Astrocyte of the cerebellum (primary cell): Measurements from ENCODE around the gene MPV17L2.
"Not testable (repeated sequence)": the region's sequence is repeated elsewhere in the genome, so short reads cannot be mapped to it uniquely, and the experiment has no call there.

Experiments
- DNase-seq: peaks from one replicate; pipeline ENCODE4 v3.0.0-alpha.2; 2011; ENCODE audit warnings: low read depth
- H3K4me3 ChIP-seq: 2 replicates; pipeline ENCODE4 v1.5.1; 2011; ENCODE audit warnings: mild to moderate bottlenecking, low read depth, low read length, moderate library complexity
- CTCF ChIP-seq: IDR thresholded peaks from 2 replicates; pipeline ENCODE4 v1.5.1; 2012; ENCODE audit warnings: low read length, low read depth, moderate library complexity, mild to moderate bottlenecking; ENCODE audit errors: missing control alignments
- in situ Hi-C: cut with HindIII; loops from 2 replicates; pipeline ENCODE4 v1.10.0; 2017; ENCODE audit warnings: low sequenced_read_pairs

MPV17L2 gene

DNA sequence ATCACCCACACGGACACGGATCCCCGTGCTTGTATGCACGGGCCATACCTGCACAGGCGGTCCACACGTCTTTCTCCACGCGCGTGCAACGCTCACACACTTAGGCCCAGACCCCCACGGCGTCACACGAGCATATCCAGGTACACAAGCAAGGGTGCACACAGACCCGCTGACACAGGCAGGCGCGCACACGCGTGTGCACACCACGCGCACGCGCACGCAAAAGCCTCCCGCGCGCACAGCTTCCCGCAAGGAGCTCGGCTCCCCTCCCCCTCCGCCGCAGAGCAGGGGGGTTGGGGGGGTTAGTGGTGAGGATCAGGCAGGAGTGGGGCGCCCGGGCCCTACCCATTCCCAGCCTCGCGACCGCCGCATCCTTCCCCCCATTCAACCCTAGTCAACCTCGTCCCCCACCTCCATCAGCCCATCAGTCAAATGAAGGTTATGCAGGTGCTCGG lies 10.4 kb downstream of the MPV17L2 start:
- no peak for DNase-seq
- TF ChIP-seq CTCF, result no peak
- in situ Hi-C loops, result no loop called here
- H3K4me3 ChIP-seq, result peak overlapping the region; percentile 71

- in situ Hi-C loops, result no loop called here
- no peak for TF ChIP-seq CTCF
- peak within 1 kb of the TSS; percentile 71 for H3K4me3 ChIP-seq
- peak; percentile 100 for DNase-seq
Measured at GRCh38 chr19:18203863-18204393, 10.9 kb downstream of the MPV17L2 start, which contains the start of gene RAB3A. Gene RAB3A, minus strand, starts transcription at chr19:18204042. Its CDS starts 1,302 bp downstream, at chr19:18202740.

GRCh38 chr19:18204394-18205199 lies 11.6 kb downstream of the MPV17L2 start:
- H3K4me3 ChIP-seq, result peak overlapping the region; percentile 66
- no peak for TF ChIP-seq CTCF
- in situ Hi-C loops, result no loop called here
- peak; percentile 34 for DNase-seq

DNA sequence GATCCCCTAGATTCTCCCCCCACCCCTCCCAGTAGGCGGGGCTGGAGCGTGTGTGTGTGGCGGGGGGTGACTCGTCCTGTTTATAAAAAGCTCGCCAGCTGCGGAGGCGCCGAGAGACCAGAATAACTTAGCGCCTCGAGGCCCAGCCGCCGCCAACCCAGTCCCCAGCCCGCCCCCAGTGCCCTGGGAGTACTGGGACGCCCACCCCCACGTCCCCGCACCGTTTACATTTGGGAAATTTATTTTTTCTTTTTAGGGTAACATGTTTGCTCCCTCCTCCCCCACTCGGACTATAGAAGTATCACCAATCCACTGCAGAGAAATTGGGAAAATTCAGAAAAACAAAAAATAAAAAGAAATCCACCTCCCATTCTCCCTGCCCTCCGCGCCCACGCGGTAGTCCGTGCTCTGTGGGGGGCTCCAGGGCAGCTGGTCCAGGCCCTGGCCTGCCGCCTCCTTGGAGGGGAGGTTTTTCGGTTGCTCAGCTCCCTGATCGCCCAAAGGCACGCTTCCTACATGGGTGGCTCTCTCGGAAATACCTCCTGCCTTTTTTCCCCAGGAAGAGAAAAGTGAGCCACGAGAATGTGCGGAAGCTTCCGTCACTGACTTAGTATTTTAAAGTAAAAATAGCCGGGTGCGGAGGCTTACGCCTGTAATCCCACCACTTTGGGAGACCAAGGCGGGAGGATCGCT lies 12.3 kb downstream of the MPV17L2 start:
- in situ Hi-C loops, result no loop called here
- TF ChIP-seq CTCF, result no peak
- H3K4me3 ChIP-seq, result peak overlapping the region; percentile 66
- peak; percentile 16 for DNase-seq

DNA sequence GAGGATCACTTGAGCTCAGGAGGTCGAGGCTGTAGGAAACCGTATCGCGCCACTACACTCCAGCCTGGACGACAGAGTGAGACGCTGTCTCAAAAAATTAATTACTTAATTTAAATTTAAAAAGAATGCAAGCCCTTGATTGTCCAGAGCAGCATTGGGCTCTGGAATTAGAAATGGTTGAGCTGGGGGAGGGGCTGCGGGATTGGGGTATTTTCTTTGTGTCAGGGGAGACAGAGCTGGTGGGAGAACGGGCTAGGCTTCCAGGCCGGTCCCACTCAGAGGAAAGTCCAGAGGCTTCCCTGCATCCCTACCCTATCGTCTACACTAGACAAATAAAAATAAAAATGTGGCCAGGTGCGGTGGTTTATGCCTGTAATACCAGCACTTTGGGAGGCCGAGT lies 13.0 kb downstream of the MPV17L2 start:
- no peak for TF ChIP-seq CTCF

DNA sequence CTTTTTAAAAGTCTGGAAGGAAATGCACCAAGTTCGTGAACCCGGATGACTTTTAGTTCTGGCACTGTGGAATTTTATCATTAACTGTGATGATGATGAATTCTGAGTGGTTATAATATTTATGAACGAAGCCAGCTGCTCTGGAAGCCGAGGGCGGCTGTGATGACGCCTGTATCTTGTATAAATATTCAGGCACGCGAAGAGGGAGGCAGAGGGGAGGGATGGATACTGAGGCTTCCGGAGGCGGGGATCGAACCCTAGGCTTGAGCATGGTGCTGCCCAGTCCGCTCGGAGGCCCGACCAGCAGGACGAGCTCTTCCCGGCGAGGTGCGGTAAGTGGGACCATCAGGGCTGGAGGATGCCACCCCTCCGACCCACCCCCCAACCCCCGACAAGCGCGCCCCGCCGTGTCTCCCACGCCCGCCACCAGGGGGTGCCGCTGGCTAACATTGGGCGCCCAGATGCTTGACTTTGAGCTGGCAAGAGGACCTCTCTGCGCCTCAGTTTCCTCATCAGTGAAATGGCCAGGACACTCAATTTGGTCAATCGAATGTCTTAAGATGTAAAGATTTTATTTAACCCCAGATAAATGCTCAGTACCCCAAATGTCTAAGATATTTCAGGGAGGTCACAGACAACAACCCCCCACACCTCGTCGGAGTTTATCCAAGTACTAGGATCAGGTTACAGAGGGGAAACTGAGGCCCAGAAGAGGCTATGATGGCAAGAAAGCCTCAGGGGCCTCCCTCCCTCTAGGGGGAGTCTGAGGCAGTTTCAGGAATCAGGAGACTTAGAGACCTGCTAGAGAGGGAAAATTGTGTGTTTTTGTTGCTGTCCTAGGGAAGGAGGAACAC lies 15.3 kb downstream of the MPV17L2 start:
- DNase-seq, result no peak
- peak; percentile 37 for TF ChIP-seq CTCF
- H3K4me3 ChIP-seq, result no peak overlapping the region
- in situ Hi-C loops, result no loop called here

More for the DNA sequence above, 13.0 kb downstream of the MPV17L2 start:
- no peak for DNase-seq
- peak overlapping the region; percentile 66 for H3K4me3 ChIP-seq
- in situ Hi-C loops, result no loop called here

- DNase-seq, H3K4me3 ChIP-seq, in situ Hi-C loops: not testable (repeated sequence)
Measured at GRCh38 chr19:18209912-18210311, 16.9 kb downstream of the MPV17L2 start.
